Epidermal melanocyte (primary cell): ENCODE measurements around the gene SLC25A25.

Experiments
- DNase-seq: peaks from one replicate; pipeline ENCODE4 v3.0.0; 2011; ENCODE audit warnings: low spot score; ENCODE audit not compliant: insufficient read length

SLC25A25 gene

GRCh38 chr9:128072144-128073021 lies 4.4 kb downstream of the SLC25A25 start:
- peak; percentile 69 for DNase-seq

- DNase-seq = no peak
Observed at GRCh38 chr9:128073253-128073886, 5.3 kb downstream of the SLC25A25 start.

GRCh38 chr9:128077847-128078503 lies 9.9 kb downstream of the SLC25A25 start:
- no peak for DNase-seq

- DNase-seq = no peak
Observed at GRCh38 chr9:128078504-128079434, 10.7 kb downstream of the SLC25A25 start.

- DNase-seq = no peak
Observed at GRCh38 chr9:128080206-128080605, 12.2 kb downstream of the SLC25A25 start.

- peak; percentile 85 for DNase-seq
Observed at GRCh38 chr9:128081056-128081455, 13.0 kb downstream of the SLC25A25 start.

- no peak for DNase-seq
Observed at GRCh38 chr9:128082151-128082550, 14.1 kb downstream of the SLC25A25 start.

GRCh38 chr9:128084746-128085145 lies 16.7 kb downstream of the SLC25A25 start:
- DNase-seq = no peak

- no peak for DNase-seq
Observed at GRCh38 chr9:128085943-128086342, 17.9 kb downstream of the SLC25A25 start.

GRCh38 chr9:128087262-128087661 lies 19.2 kb downstream of the SLC25A25 start:
- no peak for DNase-seq

GRCh38 chr9:128088253-128088945 lies 20.4 kb downstream of the SLC25A25 start:
- no peak for DNase-seq

- DNase-seq = no peak
Observed at GRCh38 chr9:128089299-128089698, 21.3 kb downstream of the SLC25A25 start.

- DNase-seq = peak; percentile 73
Observed at GRCh38 chr9:128091144-128091543, 23.1 kb downstream of the SLC25A25 start.

GRCh38 chr9:128091571-128091970 lies 23.5 kb downstream of the SLC25A25 start:
- DNase-seq = no peak

GRCh38 chr9:128092199-128092977 lies 24.4 kb downstream of the SLC25A25 start:
- DNase-seq = no peak

GRCh38 chr9:128093011-128093410 lies 25.0 kb downstream of the SLC25A25 start:
- no peak for DNase-seq

GRCh38 chr9:128094166-128094949 lies 26.3 kb downstream of the SLC25A25 start:
- DNase-seq = peak; percentile 90

- no peak for DNase-seq
Observed at GRCh38 chr9:128094950-128095544, 27.0 kb downstream of the SLC25A25 start.
